ENCODE measurements around the gene PXMP4. TPM values are rescaled to one million over a fixed set of nuclear protein-coding genes. Genes with fewer than 3 reads are reported as not detected.
A peak's percentile ranks its signal among the peaks of the same experiment; 100 is the strongest.
"Not testable (repeated sequence)": the region's sequence is repeated elsewhere in the genome, so short reads cannot be mapped to it uniquely, and the experiment has no call there.

PXMP4 gene
- total RNA-seq, 1 donor from 2014 or later = 6.0 TPM

- peaks cover 6% of the 10 kb centered on the region for H3K36me3 Mint-ChIP-seq (ENCODE audit: low read depth, unreplicated experiment)
- H3K27me3 Mint-ChIP-seq (ENCODE audit: unreplicated experiment) = peaks cover 1% of the 10 kb centered on the region
- no peak for TF ChIP-seq CTCF (IDR thresholded peaks at IDR 0.05; ENCODE audit: unreplicated experiment)
- no peak for DNase-seq (ENCODE audit: low spot score)
- no peak overlapping the region for H3K27ac Mint-ChIP-seq (ENCODE audit: unreplicated experiment)
- no peaks in the 10 kb centered on the region for H3K4me1 Mint-ChIP-seq (ENCODE audit: unreplicated experiment)
- no peaks in the 10 kb centered on the region for H3K9me3 Mint-ChIP-seq (ENCODE audit: unreplicated experiment)
- no peak overlapping the region for H3K4me3 Mint-ChIP-seq (ENCODE audit: unreplicated experiment)
These were observed 45.0 kb upstream of the PXMP4 start for GRCh38 chr20:33765099-33765498.

- TF ChIP-seq CTCF (IDR thresholded peaks at IDR 0.05; ENCODE audit: unreplicated experiment) = no peak
- H3K4me3 Mint-ChIP-seq (ENCODE audit: unreplicated experiment) = no peak overlapping the region
- no peak overlapping the region for H3K27ac Mint-ChIP-seq (ENCODE audit: unreplicated experiment)
- H3K27me3 Mint-ChIP-seq (ENCODE audit: unreplicated experiment) = no peaks in the 10 kb centered on the region
- H3K4me1 Mint-ChIP-seq (ENCODE audit: unreplicated experiment) = no peaks in the 10 kb centered on the region
- H3K9me3 Mint-ChIP-seq (ENCODE audit: unreplicated experiment) = no peaks in the 10 kb centered on the region
- H3K36me3 Mint-ChIP-seq (ENCODE audit: low read depth, unreplicated experiment) = peaks cover 23% of the 10 kb centered on the region
- DNase-seq (ENCODE audit: low spot score) = no peak
These were observed 41.7 kb upstream of the PXMP4 start for GRCh38 chr20:33761698-33762250.

- TF ChIP-seq CTCF (IDR thresholded peaks at IDR 0.05; ENCODE audit: unreplicated experiment) = no peak
- Mint-ChIP-seq H3K4me3 (ENCODE audit: unreplicated experiment) (peak overlapping the region; percentile 79), H3K9me3 (ENCODE audit: unreplicated experiment) (no peaks in the 10 kb centered on the region), H3K27me3 (ENCODE audit: unreplicated experiment) (no peaks in the 10 kb centered on the region), H3K27ac (ENCODE audit: unreplicated experiment) (no peak overlapping the region), H3K4me1 (ENCODE audit: unreplicated experiment) (no peaks in the 10 kb centered on the region), H3K36me3 (ENCODE audit: low read depth, unreplicated experiment) (peaks cover 24% of the 10 kb centered on the region)
- DNase-seq (ENCODE audit: low spot score) = no peak
These were observed 37.3 kb upstream of the PXMP4 start for GRCh38 chr20:33757458-33757857.

GRCh38 chr20:33757046-33757445 is 36.9 kb upstream of the PXMP4 start:
- DNase-seq (ENCODE audit: low spot score) = no peak
- H3K36me3 Mint-ChIP-seq (ENCODE audit: low read depth, unreplicated experiment) = peaks cover 24% of the 10 kb centered on the region
- no peak overlapping the region for H3K4me3 Mint-ChIP-seq (ENCODE audit: unreplicated experiment)
- H3K9me3 Mint-ChIP-seq (ENCODE audit: unreplicated experiment) = no peaks in the 10 kb centered on the region
- H3K27me3 Mint-ChIP-seq (ENCODE audit: unreplicated experiment) = no peaks in the 10 kb centered on the region
- no peak for TF ChIP-seq CTCF (IDR thresholded peaks at IDR 0.05; ENCODE audit: unreplicated experiment)
- H3K4me1 Mint-ChIP-seq (ENCODE audit: unreplicated experiment) = no peaks in the 10 kb centered on the region
- no peak overlapping the region for H3K27ac Mint-ChIP-seq (ENCODE audit: unreplicated experiment)

- not testable (repeated sequence) for H3K27ac Mint-ChIP-seq (ENCODE audit: unreplicated experiment); H3K4me3 Mint-ChIP-seq (ENCODE audit: unreplicated experiment); DNase-seq (ENCODE audit: low spot score); H3K27me3 Mint-ChIP-seq (ENCODE audit: unreplicated experiment); H3K4me1 Mint-ChIP-seq (ENCODE audit: unreplicated experiment); H3K9me3 Mint-ChIP-seq (ENCODE audit: unreplicated experiment)
- H3K36me3 Mint-ChIP-seq (ENCODE audit: low read depth, unreplicated experiment) = peaks cover 24% of the 10 kb centered on the region
These were observed 35.9 kb upstream of the PXMP4 start for GRCh38 chr20:33755936-33756490.
